Lung (tissue), 12 donors: ENCODE results near the gene CHD9NB. TPM values are rescaled to one million over a fixed set of nuclear protein-coding genes. Genes with fewer than 3 reads are reported as not detected.
A peak's percentile ranks its signal among the peaks of the same experiment; 100 is the strongest.

Experiments used
- ATAC-seq: fragments of 200-7000 bp; cut with Tn5 transposase; one replicate; pipeline ENCODE4 v1.9.1; 2020; ENCODE audit warnings: moderate number of reproducible peaks; ENCODE audit not compliant: insufficient read depth, low FRiP score
- DNase-seq, 3 donors: peaks; one replicate each; pipeline ENCODE4 v3.0.0-alpha.2; 2013 to 2017
- H3K27ac ChIP-seq, 2 donors: one replicate each; pipeline ENCODE4 v1.5.1; 2013; ENCODE audit warnings: mild to moderate bottlenecking in 2 of 2, moderate library complexity in 2 of 2, control low read depth in 1 of 2, inconsistent platforms in 1 of 2, low read depth in 1 of 2, low read length in 1 of 2
- H3K27me3 ChIP-seq, 3 donors: one replicate each; pipeline ENCODE4 v1.5.1; 2013; ENCODE audit warnings: low read length in 2 of 3; ENCODE audit not compliant: control insufficient read depth in 3 of 3, insufficient read depth in 3 of 3
- H3K36me3 ChIP-seq, 4 donors: one replicate each; pipeline ENCODE4 v1.5.1; 2013; ENCODE audit warnings: low read length in 4 of 4, mild to moderate bottlenecking in 1 of 4, moderate library complexity in 1 of 4; ENCODE audit not compliant: control insufficient read depth in 4 of 4, insufficient read depth in 4 of 4
- H3K4me1 ChIP-seq, 5 donors: one replicate each; pipeline ENCODE4 v1.5.1; 2013; ENCODE audit warnings: low read length in 5 of 5, mild to moderate bottlenecking in 2 of 5, moderate library complexity in 1 of 5; ENCODE audit not compliant: control insufficient read depth in 5 of 5, insufficient read depth in 5 of 5
- H3K4me3 ChIP-seq: one replicate; pipeline ENCODE4 v1.5.1; 2013; ENCODE audit warnings: mild to moderate bottlenecking, control low read depth, moderate library complexity
- H3K9ac ChIP-seq, 2 donors: one replicate each; pipeline ENCODE4 v1.5.1; 2013; ENCODE audit warnings: low read length in 2 of 2, control low read depth in 1 of 2; ENCODE audit not compliant: insufficient read depth in 1 of 2
- H3K9me3 ChIP-seq, 4 donors: one replicate each; pipeline ENCODE4 v1.5.1; 2013; ENCODE audit warnings: low read length in 3 of 4, mild to moderate bottlenecking in 1 of 4, moderate library complexity in 1 of 4; ENCODE audit not compliant: control insufficient read depth in 4 of 4, insufficient read depth in 3 of 4
- WGBS, 2 donors: extraction: QIAGEN DNeasy Blood & Tissue Kit; methylation state at CpG; one replicate each; pipeline ENCODE4 v1.1.7; 2013; 5-methylcytosine and 5-hydroxymethylcytosine counted together
- polyA plus RNA-seq, 2 donors: library from polyadenylated mRNA; stranded (reverse); fragments of 200-250 nt; gene quantifications; one replicate each; pipeline ENCODE4 v1.2.1, GENCODE V29; 2013
- total RNA-seq, 2 donors: library from RNA; depleted of rRNA in 1 of 2; stranded (reverse); fragments of >200 nt in 1 of 2; gene quantifications; one replicate each; pipeline ENCODE4 v1.2.1, GENCODE V29; 2014 to 2021
- TF ChIP-seq, protein P1 (sequence below): IDR thresholded peaks from 2 replicates; pipeline ENCODE4 v1.5.1; 2012; ENCODE audit warnings: mild to moderate bottlenecking; ENCODE audit errors: control extremely low read depth, extremely low read depth
- donor health status: control.
- donor health status: control.
- donor health status: Bipolar disorder and iron deficiency.
- donor health status: healthy.
- donor health status: DM: yes; HTN: yes; CAD: no.

CHD9NB gene
- total and polyA plus RNA-seq, 4 donors: 19.8 to 34.8 (median 29.9) TPM

DNA sequence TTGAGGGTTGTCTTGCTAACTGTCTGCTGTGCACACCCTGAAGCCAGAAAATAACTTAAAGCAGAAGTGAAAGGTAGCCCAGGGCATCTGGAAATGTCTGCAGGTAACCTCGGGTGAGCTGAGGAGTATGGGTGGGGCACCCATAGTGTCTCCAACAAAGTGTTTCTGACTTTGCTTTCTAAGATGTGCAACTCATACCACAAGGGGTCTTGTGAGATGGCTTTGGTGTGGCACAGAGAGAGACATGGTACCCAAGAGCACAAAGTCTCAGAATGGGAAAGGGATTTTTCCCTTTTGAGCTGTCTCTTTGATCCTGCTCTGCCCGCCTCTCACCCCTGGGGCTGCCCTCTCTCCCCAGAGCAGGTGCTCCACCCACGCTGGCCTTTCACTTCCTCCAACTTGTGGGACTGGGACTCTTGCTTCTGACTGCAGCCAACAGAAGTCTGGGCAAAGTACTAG lies 9.0 kb upstream of the CHD9NB start:
- Histone ChIP-seq H3K4me1 (peaks cover 0 to 10% (median 4%) of the 10 kb centered on the region in 5 donors), H3K27me3 (no peaks in the 10 kb centered on the region), H3K9ac (no peak overlapping the region), H3K4me3 (no peak overlapping the region), H3K9me3 (no peaks in the 10 kb centered on the region), H3K36me3 (no peaks in the 10 kb centered on the region), H3K27ac (peak overlapping the region in 1 of 2 donors; percentile 6)
- DNase-seq: no peak
- WGBS, 2 donors: 14 to 17% methylated on average over 3 of the region's 3 CpGs
- peak; percentile 72 for ATAC-seq
- TF ChIP-seq, protein P1, sequence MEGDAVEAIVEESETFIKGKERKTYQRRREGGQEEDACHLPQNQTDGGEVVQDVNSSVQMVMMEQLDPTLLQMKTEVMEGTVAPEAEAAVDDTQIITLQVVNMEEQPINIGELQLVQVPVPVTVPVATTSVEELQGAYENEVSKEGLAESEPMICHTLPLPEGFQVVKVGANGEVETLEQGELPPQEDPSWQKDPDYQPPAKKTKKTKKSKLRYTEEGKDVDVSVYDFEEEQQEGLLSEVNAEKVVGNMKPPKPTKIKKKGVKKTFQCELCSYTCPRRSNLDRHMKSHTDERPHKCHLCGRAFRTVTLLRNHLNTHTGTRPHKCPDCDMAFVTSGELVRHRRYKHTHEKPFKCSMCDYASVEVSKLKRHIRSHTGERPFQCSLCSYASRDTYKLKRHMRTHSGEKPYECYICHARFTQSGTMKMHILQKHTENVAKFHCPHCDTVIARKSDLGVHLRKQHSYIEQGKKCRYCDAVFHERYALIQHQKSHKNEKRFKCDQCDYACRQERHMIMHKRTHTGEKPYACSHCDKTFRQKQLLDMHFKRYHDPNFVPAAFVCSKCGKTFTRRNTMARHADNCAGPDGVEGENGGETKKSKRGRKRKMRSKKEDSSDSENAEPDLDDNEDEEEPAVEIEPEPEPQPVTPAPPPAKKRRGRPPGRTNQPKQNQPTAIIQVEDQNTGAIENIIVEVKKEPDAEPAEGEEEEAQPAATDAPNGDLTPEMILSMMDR: no peak

DNA sequence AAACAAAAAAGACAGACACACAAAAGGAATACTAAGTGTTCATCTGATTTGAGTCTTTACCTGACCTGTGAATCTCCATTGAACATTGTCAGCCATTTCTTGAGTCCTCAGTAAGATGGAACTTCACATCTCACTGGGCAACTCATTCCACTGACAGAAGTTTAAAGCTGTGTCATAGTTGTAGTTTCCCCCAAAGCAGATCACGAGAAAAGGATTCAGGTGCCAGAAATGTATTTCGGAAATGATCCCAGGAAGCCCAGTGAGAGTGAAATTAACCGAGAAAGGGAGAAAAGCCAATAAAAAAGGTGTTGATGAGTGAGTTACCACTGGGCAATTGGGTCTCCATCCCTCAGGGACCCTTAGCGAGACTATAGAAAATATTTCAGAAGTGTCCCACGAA lies 8.6 kb upstream of the CHD9NB start:
- 96% methylated on average over 5 of the region's 5 CpGs for WGBS, 2 donors
- DNase-seq (no peak), ATAC-seq (no peak)
- TF ChIP-seq, protein P1: no peak
- H3K27me3 ChIP-seq: no peaks in the 10 kb centered on the region
- no peaks in the 10 kb centered on the region for H3K9me3 ChIP-seq
- no peak overlapping the region for H3K27ac ChIP-seq
- peaks cover 2 to 9% (median 5%) of the 10 kb centered on the region in 5 donors for H3K4me1 ChIP-seq
- no peak overlapping the region for H3K9ac ChIP-seq
- no peaks in the 10 kb centered on the region for H3K36me3 ChIP-seq
- H3K4me3 ChIP-seq: no peak overlapping the region

DNA sequence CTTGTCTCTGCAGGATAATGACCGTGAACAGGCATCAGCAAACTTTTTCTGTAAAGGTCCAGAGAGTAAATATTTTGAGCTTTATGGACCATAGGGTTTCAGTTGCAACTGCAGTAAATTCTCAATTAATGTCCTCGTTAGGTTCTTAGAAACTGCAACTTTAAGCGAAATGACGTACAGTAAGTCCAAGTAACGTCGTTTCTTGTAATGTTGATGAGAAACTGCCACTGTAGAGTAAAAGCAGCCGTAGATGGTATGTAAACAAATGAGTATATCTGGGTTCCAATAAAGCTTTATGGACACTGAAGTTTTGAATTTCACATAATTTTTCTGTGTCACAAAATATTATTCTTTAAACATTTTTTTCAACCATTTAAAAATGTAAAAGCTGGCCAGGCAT lies 7.0 kb upstream of the CHD9NB start:
- no peak overlapping the region for H3K9ac ChIP-seq
- H3K36me3 ChIP-seq: no peaks in the 10 kb centered on the region
- H3K27me3 ChIP-seq: no peaks in the 10 kb centered on the region
- TF ChIP-seq, protein P1: no peak
- H3K4me1 ChIP-seq: peaks cover 0 to 14% (median 9%) of the 10 kb centered on the region in 5 donors
- no peaks in the 10 kb centered on the region for H3K9me3 ChIP-seq
- DNase-seq (no peak), ATAC-seq (no peak)
- WGBS, 2 donors: 80 to 93% methylated on average over 7 of the region's 7 CpGs
- H3K27ac ChIP-seq: no peak overlapping the region
- no peak overlapping the region for H3K4me3 ChIP-seq

DNA sequence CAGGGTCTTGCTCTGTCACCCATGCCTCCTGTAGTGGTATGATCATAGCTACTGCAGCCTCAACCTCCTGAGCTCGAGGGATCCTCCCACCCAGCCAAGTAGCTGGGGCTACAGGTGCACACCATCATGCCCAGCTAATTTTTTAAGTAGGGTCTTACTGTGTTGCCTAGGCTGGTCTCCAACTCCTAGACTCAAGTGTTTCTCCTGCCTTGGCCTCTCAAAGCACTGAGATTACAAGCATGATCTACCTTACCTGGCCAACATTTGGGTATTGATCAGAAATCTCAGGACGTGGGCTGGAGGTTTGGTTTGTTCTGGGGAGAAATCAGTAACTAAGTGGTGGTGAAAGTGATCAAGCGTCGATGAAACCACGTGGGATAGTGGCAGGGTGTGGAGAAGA lies 6.2 kb upstream of the CHD9NB start:
- Histone ChIP-seq H3K27ac (no peak overlapping the region), H3K9ac (no peak overlapping the region), H3K36me3 (no peaks in the 10 kb centered on the region), H3K4me3 (no peak overlapping the region), H3K4me1 (peaks cover 3 to 19% (median 9%) of the 10 kb centered on the region in 5 donors), H3K9me3 (no peaks in the 10 kb centered on the region), H3K27me3 (no peaks in the 10 kb centered on the region)
- DNase-seq (no peak), ATAC-seq (no peak)
- TF ChIP-seq, protein P1: no peak
- 85 to 89% methylated on average over 5 of the region's 5 CpGs for WGBS, 2 donors
